ENCODE results near the gene MREG.

MREG gene

GRCh38 chr2:215915441-215915840 is 97.9 kb downstream of the MREG start:
- DNase-seq: no peak

- DNase-seq: no peak
Measured at GRCh38 chr2:215914777-215915165, 98.6 kb downstream of the MREG start.

GRCh38 chr2:215914054-215914776 is 99.1 kb downstream of the MREG start:
- DNase-seq: no peak

GRCh38 chr2:215912299-215912842 is 101.0 kb downstream of the MREG start:
- DNase-seq: no peak

- no peak for DNase-seq
Measured at GRCh38 chr2:215911301-215912085, 101.9 kb downstream of the MREG start.

- no peak for DNase-seq
Measured at GRCh38 chr2:215910180-215910579, 103.2 kb downstream of the MREG start.

- no peak for DNase-seq
Measured at GRCh38 chr2:215907147-215907546, 106.2 kb downstream of the MREG start.

GRCh38 chr2:215906458-215906857 is 106.9 kb downstream of the MREG start:
- no peak for DNase-seq

GRCh38 chr2:215905691-215906090 is 107.7 kb downstream of the MREG start:
- no peak for DNase-seq

GRCh38 chr2:215904101-215904500 is 109.2 kb downstream of the MREG start:
- DNase-seq: no peak

- no peak for DNase-seq
Measured at GRCh38 chr2:215903203-215903602, 110.1 kb downstream of the MREG start.

- no peak for DNase-seq
Measured at GRCh38 chr2:215901796-215902195, 111.6 kb downstream of the MREG start.

GRCh38 chr2:215900843-215901242 is 112.5 kb downstream of the MREG start:
- DNase-seq: no peak

GRCh38 chr2:215900203-215900611 is 113.1 kb downstream of the MREG start:
- no peak for DNase-seq

- DNase-seq: no peak
Measured at GRCh38 chr2:215899141-215900074, 113.9 kb downstream of the MREG start.

- DNase-seq: no peak
Measured at GRCh38 chr2:215898363-215898762, 115.0 kb downstream of the MREG start.

- no peak for DNase-seq
Measured at GRCh38 chr2:215896921-215897320, 116.4 kb downstream of the MREG start.

- no peak for DNase-seq
Measured at GRCh38 chr2:215895330-215895729, 118.0 kb downstream of the MREG start.
